ENCODE results near the gene ABCG8.

DNA sequence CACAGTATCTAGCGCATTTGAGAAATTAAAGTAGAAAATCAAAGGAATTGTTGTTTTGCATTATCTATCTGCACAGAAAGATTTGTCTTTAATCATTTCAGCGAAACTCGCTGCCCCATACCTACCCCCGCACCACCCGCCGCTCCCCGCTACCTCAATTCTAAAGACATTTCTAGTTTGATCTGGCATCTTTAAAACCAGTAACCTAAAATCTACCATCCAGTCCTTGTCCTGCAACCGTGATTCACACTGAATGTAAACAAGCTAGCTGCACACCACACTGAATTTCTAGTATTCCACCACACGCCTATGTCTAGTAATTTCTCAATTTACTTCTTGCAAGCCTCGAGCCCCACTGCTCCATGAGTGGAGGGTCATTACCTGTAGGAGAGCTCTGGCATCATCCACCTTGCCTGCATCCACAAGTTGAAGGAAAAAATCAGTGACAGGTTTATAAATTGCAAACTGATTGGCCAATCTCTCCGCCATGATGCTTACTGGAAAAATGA lies 60.1 kb downstream of the ABCG8 start:
- TF ChIP-seq, protein P1, sequence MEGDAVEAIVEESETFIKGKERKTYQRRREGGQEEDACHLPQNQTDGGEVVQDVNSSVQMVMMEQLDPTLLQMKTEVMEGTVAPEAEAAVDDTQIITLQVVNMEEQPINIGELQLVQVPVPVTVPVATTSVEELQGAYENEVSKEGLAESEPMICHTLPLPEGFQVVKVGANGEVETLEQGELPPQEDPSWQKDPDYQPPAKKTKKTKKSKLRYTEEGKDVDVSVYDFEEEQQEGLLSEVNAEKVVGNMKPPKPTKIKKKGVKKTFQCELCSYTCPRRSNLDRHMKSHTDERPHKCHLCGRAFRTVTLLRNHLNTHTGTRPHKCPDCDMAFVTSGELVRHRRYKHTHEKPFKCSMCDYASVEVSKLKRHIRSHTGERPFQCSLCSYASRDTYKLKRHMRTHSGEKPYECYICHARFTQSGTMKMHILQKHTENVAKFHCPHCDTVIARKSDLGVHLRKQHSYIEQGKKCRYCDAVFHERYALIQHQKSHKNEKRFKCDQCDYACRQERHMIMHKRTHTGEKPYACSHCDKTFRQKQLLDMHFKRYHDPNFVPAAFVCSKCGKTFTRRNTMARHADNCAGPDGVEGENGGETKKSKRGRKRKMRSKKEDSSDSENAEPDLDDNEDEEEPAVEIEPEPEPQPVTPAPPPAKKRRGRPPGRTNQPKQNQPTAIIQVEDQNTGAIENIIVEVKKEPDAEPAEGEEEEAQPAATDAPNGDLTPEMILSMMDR (IDR thresholded peaks at IDR 0.05): no peak
- no peak for TF ChIP-seq POLR2A (IDR thresholded peaks at IDR 0.05)
